DMS114 treated with DMSO at 0.1 percent for 48 hours (cell line): ENCODE measurements around the gene OBP2A.
A peak's percentile ranks its signal among the peaks of the same experiment; 100 is the strongest.
"Not testable (repeated sequence)": the region's sequence is repeated elsewhere in the genome, so short reads cannot be mapped to it uniquely, and the experiment has no call there.

ENCODE experiments used
- DNase-seq: peaks from one replicate; lab custom pipeline; 2025; ENCODE audit not compliant: unreplicated experiment; lab: John Stamatoyannopoulos, UW

Gene OBP2A, protein sequence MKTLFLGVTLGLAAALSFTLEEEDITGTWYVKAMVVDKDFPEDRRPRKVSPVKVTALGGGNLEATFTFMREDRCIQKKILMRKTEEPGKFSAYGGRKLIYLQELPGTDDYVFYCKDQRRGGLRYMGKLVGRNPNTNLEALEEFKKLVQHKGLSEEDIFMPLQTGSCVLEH

DNA sequence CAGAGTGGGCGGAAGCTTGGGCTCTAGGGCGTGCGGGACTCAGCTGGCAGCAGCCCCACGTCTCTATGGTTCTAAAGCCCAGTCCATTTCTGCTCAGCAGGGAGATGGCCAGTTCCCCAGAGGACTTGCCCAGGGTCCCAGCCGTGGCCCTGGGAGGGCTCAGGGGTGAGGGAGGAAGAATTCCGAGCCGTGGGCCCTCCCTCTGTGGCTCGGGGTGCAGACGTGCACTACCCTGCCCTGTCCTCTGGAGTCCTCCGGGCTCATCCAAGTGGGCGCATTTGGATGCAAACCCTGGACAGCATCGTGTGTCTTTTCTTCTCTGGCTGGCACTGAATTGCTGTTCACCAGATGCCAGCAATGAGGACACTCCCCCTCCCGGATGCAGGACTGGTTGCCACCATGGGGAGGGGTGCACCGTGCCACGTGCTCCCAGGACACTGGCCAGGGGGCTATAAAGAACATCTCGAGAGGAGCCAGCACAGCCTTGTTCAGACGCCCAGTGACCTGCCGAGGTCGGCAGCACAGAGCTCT lies at the start of gene OBP2A:
Gene OBP2A (plus strand): TSS at position 481 of the 531 bp plus-strand sequence. CDS start 55 bp downstream, outside the sequence.
- not testable (repeated sequence) for DNase-seq

DNA sequence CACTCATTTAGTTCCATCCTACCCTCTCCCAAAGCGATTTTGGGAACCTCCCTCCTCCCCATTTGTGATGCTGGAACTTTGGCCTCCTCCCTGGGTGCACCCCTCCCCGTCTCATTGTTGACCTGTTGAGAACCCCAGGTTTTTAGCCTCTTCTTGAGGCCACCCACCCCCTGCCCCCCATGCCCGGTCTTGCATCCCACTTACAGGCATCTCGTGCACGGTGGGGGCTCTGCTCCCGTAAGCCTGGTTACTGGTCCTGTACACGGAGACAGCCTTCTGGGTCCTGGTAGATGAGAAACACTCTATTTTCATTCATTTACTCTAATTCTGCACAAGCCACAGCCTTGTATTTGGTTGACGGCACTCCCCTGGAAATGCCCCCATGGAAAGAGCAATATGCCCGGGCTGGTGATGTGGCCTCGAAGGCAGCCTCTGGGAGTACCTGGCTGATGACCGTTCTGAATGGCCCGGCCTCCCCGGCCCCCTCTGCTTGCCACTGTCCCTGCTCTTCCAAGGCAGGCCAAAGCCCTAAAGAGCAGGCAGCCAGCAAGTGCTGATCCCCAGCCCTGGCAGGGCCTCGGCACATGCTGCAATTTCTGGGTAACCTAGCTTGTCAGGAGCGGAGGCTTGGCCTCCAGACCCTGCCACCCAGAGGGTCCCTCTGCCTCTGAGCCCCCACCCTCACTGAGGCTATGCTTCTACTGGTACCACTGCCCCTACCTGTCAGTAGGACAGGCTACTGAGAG lies 47.4 kb upstream of the OBP2A start:
- DNase-seq: no peak

DNA sequence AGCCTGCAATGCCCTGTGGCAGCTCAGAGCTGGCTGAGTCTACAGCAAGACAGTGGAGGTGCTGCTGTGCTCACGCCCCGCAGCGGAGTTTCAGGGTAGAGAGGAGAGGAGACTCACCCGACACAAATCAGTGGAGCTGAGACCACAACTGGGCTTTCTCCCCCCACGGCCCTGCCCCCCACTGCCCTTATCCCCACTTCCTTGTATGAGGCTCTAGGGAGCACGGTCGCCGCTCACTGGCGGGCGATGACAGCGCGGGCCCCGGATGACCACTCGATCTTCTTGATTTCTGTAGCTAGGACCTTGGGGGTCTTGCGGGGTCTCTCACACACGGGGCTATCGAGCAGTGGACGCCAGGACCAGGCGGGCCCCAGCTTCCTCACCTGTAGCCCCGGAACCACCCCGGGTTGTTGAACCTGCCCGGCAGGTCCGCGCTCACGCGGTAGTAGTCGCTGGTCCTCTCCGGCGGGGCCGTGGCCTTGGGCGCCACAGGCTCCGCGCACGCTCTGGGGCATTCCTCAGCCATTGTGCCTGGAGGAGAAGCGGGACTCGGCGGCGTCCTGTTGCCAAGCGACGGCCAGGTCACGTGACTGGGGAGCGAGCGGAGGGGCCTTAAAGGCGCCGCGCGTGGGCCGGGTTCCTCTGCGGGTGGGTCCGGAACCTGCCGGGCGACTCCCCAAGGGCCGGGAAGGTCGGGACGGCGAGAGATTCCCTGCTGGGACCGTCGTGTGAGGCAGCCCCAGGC lies 46.4 kb upstream of the OBP2A start:
- DNase-seq: peak; percentile 38

DNA sequence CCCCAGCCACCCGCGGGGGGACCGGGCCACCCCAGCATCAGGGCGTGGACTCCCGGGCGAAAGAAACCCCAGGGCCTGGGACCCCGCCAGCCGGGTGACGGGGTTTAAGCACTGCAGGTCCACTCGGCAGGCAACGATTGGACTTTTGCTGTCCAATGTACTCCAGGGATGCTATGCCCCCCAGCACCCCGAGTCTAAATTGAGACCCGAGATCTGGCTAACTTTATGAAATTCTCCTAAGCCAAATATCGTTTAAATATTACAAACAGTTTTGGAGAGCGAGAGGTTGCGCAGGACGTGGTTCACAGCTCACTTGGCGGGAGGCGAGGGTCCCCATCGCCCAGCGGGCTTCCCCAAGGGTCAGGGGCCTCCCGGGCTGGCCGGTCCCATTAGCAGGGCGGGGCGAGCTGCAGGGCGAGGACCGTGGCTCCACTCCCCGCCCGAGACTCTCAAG lies 45.8 kb upstream of the OBP2A start:
- no peak for DNase-seq

DNA sequence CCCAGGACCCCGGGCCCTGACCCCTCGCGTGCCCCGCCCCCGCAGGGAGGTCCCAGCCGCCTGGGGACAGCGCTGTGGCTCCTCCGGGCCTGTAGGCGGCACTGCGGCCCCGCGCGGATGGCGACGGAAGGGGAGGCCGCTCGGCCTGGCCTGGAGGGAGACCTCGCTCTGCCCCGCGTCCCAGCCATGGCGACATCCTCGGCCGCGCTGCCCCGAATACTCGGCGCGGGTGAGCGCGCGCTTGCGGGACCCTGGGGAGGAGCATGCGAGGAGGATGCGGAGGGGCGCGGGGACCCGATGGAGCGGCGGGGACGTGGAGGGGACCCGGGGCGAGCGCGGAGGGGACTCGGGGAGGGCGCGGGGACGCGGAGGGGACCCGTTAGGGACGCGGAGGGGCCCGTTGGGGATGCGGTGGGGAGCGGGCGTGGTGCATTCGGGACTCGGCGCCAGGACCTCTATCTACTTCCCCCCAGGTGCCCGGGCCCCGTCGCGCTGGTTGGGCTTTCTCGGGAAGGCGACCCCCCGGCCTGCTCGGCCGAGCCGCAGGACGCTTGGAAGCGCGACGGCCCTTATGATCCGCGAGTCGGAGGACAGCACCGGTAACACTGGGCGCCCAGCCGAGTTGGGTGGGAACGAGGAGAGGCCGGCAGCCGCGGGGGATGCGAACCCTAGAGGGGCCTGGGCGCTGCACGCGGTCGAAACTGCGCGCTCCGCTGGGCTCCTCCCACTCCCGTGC lies 45.2 kb upstream of the OBP2A start, which contains the start of gene MRPS2:
Gene MRPS2 (plus strand): TSS at position 158 of the 736 bp plus-strand sequence. CDS start 29 bp downstream, at position 187.
- peak; percentile 47 for DNase-seq

DNA sequence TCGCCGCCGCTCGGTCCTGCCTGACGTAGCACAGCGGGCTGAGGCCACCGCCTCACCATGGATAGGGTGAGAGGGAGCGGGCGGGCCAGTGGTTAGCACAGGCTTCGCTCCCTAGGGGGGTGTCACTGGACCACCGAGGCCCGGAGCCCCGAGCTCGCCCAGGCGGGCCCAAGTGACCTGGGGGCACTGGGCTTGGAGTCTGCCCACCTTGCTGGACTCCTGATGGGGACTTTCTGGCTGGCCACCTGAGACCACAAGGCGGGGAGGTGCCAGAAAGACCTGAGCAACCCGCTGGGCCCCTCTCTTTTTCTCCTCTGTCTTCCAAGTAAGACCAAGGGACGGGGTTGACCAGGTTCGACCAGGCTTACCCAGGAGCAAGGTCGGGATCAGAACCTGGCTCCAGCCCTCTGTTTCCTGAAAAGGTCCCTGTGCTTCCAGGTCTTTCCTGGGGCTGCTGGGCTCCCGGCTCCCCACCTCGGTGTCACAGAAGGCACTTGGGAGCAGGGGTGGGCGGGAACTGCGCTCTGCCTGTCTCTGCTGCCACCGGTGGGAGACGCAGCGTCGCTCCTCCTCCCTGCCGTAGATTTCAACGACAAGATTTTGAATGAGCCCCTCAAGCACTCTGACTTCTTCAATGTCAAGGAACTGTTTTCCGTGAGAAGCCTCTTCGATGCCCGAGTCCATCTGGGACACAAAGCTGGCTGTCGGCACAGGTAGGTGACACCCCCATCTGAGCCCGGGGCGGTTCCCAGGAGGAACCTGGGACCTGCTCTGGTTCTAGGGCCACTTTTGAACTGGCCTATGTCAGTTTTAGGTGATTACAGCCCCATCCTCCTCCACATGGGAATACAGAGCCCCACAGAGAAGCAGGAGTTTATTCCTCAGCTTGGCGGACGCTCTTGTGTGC lies 44.4 kb upstream of the OBP2A start:
- DNase-seq: no peak

DNA sequence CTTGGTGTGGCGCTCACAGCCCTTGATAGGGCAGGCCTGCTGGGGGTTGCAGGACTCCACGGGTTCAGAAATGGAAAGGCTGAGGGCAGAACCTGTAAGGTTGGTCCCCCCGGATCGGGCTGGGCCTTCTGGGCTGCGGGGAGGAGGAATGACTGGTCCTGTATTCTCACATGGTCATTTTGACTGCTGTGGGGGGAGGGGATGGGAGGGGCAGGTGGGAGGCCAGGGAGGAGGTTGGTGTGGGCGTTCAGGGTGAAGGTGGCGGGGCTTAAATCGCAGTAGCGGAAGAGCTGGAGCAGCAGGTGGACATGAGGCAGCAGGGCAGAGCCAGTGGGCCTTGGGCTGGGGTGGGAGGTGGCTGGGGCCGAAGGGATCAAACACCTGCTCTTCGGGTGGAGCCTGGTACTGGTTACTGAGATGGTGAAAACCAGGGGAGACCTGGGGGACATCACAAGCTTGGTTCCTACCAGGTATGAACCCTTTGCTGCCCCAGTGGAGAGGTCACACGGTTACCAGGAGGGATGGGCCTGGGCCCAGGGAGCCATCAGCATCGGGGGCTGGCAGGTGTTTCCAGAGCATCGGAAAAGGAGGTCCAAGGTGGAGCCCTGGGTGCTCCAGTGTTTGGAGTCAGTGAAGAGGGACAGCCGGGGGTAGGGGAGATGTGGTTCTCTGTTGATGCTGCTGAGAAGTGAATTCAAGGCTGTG lies 43.6 kb upstream of the OBP2A start:
- no peak for DNase-seq

DNA sequence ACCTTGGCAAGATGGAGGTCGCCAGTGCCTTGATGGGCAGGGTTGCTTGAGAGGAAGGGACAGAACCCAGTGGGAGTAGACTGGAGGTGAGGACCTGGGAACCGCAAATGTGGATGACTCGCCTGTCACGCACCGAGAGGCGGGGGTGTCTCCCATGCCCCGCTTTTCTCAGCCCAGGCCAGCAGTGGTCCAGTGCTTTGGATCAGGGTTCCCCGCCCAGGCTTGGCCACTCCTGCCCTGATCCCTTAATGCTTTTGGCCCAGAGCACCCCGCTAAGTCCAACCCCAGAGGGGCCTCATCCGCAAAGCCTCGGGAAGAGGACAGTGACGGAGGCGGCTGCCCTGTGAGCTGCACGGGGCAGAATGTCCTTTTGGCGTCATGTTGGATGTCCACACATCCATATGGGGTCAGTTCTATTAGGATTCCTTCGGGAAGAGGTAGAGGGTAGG lies 43.0 kb upstream of the OBP2A start:
- no peak for DNase-seq

DNA sequence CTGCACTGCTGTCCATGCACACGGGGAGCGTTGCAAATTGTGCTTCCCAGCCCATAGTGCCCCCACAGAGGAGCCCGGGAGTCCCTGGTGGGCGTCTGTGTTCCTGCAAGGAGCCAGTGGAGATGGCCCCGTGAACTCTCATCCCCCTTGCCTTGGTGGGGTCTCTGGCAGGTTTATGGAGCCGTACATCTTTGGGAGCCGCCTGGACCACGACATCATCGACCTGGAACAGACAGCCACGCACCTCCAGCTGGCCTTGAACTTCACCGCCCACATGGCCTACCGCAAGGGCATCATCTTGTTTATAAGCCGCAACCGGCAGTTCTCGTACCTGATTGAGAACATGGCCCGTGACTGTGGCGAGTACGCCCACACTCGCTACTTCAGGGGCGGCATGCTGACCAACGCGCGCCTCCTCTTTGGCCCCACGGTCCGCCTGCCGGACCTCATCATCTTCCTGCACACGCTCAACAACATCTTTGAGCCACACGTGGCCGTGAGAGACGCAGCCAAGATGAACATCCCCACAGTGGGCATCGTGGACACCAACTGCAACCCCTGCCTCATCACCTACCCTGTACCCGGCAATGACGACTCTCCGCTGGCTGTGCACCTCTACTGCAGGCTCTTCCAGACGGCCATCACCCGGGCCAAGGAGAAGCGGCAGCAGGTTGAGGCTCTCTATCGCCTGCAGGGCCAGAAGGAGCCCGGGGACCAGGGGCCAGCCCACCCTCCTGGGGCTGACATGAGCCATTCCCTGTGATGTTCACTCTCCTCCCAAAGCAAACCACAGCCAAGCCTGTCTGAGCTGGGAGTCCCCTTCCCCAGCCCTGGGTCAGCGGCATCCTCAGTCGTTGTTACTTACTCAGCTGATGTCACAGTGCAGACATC lies 42.3 kb upstream of the OBP2A start:
- no peak for DNase-seq

DNA sequence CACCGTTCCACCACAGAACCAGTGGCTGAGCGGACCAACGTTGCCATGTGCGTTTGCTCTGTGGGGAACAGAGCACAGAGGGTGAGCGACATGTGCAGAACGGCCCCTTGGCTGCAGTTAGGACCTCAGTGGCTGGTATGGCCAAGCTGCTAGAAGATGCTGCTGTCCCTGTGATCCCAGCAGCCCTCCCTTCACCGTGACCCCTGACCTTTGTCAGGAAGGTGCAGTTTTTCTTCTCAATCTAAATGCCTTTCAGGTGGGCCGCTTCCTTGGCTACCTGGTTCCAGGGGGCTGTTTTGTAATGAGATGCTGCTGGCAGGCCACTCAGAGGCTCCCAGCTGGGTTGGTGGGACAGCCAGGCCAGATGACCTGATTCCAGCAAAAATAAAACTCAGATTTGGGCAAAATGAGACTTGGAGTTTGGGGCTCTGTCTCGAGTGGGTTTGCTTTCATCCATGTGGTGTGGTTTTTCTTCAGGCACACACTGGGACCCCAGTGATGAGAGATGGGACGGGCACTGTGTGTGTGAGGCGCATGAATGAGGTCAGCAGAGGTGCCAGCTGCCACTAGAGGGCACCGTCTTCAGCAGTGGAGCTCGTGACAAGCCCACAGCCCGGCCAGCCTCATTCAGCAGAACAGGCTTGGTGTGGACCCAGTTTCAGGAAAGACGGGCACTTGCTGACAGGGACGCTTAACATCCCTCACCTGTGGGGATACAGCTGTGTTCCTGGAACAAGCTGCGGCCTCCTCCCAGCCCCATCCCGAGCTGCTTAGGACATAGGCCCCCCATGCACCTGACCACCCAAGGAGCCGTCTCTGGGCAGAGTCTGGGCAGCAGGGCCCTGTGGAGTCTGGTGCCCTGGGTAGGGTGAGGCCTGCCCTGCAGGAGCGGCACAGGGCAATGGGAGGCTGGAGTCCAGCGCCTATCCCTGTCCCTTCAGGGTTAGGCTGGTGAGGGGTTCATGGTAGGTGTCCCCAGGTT lies 41.4 kb upstream of the OBP2A start:
- peak; percentile 18 for DNase-seq

DNA sequence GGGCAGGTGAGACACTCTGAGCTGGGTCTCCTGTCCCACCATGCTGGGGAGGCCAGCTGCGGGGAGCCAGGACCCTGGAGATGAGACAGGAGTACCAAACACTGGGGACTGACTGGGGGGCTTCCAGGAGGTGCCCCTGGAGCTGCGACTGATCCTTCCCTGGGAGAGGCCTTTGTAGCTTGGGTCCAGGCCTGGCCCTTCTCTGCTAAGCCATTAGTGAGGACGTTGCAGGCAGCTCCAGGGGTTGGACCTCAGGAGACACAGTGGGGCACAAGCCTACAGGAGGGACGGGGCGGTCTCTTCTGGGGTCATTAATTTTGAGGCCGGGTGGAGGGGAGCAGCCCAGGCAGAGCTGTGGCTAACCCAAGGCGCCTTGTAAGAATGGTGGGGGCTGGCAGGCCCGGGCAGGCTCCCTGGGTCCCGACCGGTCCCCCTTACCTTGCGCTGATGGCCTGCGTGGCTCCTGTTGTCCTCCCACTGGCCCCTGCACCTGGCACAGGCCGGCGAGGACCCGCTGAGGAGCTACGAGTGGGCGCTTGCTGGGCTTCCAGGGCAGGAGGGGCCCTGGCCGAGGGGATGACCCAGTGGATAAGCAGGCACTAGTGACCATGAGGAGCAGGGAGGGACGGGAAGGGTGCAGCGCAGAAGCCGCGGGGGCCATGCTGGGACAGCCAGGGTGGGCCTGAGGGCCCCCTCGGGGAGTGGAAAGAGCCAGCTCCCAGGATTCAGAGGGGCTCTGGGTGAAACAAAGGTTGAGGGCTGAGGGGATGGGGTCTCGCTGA lies 40.3 kb upstream of the OBP2A start:
- no peak for DNase-seq

DNA sequence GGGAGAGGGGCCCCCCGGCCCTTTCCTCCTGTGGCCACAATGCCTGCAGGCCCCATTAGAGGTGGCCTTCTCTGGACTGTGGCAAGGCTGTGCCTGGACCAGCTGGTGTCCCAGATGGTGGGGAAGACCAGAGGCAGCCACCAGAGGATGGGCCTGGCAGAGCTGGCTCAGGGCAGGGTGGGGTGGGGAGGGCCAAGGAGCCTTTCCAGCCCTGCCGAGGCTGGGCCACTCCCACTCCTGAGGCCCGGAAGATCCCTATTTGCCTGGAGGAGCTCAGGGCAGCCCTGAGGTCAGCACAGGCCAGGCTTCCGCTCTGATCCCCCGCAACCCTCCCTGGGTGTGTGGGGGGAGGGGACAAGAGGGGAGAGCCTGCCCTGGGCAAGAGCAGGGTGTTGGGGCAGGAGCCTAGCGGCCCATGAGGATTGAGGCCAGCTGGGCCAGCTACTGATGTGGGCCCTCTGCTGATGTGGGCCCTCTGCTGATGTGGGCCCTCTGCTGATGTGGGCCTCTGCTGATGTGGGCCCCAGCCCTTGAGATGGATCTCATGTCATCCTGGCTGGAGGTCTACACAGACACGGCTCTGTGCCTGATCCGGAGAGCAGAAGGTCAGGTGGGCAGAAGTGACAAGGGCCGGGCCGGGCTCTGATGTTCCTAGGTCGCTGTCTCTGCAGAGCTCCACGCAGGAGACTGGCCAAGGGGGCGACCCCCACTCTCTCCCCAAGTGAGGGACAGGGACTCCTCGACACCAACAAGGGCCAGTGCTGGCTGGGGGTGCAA lies 39.4 kb upstream of the OBP2A start:
- no peak for DNase-seq

DNA sequence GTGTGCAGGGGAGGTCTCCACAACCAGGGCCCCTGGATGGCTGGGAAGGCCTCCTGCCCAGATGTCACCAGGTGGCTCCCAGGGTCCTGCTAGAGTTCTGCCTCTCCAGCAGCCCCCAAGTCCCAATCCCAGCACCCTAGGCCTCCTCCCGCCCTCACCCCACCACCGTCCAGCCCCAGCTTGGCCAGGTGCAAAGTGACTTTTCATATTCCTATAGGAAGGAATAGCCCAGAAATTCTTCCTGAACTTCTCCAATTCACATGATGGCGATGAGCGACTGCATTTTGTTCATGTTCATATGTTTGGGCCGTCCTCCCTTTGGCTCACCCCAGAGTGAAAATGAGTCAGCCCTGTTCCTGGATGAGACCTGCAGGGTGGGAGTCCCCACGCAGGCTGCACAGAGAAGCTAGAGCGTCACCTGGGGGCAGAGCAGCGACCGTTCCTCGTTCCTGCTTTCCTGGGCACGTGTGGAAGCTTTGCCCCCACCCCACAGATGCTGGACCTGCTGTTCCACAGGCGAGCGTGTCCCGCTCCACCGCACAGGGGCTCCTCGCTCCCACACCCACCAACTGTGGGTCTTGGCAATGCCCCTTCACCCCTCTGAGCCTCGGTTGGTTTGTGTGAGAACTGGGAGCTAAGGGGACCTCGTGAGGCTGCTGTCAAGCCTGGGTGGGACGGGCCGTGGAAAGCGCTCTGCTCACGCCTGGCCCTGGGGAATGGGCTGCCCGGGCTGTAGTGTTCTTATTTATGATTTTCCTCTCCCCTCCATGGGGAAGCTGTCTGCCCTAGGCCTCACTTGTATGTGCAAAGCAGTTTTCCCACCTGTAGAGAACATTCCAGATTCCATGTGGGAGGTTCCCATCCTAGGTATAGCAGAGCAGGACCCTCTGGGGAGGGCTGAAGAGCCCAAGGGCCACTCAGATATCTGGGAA lies 38.6 kb upstream of the OBP2A start:
- no peak for DNase-seq

DNA sequence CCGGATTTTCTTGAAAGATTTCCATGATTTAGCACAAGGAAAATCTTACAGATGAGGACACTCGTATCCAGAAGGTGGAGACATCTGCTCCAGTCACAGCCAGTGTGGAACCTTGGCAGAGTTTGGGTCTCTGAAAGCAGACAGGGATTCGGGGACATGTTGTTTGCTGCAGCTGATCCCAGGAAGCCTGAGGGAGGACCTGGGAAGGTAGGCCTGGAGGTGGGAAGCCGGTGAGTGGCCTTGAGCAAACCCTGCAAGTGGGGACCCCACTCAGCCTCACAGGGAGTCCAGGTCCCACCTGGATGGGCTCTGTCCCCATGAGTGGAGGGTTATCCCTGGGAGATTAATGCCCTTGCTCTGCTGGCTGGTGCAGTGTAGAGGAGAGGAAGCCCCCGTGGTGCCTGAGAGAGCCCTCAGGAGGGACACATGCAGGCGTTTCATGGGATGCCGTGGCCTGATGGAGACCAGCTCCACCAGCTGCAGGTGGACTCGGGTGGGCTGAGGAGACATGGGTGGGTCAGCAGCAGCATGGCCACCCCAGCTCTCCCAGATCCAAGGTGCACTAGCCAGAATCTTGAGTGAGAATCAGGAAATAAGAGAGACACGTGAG lies 37.6 kb upstream of the OBP2A start:
- DNase-seq: no peak
